GM19099 (cell line): Measurements from ENCODE around the gene DAP.

Experiments used
- POLR2A ChIP-seq: IDR thresholded peaks from 3 replicates; pipeline ENCODE4 v1.6.1; 2011; ENCODE audit warnings: low read depth; ENCODE audit not compliant: insufficient read length; ENCODE audit errors: extremely low read depth

Gene DAP

DNA sequence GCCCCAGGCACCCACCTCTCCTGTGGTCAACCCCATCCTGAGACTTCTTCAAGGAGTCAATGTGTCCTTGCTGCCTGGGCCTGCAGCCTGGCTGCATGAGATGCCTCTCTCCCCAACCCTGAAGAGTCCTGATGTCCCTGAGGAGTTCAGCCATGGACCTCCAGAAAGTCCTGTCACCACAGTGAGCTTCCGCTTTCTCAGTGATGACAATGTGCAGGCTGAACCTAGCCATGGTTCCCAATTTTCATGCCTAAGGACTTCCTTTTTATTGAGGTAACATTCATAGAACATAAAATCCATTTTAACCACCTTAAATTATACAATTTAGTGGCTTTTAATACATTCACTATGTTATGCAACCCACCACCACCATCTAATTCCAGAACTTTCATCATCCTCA is 29.1 kb downstream of the DAP start:
- no peak for TF ChIP-seq POLR2A

DNA sequence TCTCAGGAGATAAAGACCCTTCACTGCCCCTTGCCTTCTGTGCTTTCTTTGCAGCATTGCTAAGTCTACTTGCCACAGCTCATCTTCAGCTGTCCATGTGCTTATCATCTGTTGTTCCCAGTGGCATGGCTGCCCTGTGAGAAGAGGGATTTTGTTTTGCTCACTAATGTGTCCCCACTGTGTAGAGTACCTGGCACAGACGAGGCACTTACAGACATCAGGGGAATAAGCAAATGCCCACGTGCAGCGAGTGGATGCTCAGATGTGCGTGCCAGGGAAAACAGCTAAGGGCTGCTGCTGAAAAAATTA is 31.0 kb downstream of the DAP start:
- TF ChIP-seq POLR2A = no peak

DNA sequence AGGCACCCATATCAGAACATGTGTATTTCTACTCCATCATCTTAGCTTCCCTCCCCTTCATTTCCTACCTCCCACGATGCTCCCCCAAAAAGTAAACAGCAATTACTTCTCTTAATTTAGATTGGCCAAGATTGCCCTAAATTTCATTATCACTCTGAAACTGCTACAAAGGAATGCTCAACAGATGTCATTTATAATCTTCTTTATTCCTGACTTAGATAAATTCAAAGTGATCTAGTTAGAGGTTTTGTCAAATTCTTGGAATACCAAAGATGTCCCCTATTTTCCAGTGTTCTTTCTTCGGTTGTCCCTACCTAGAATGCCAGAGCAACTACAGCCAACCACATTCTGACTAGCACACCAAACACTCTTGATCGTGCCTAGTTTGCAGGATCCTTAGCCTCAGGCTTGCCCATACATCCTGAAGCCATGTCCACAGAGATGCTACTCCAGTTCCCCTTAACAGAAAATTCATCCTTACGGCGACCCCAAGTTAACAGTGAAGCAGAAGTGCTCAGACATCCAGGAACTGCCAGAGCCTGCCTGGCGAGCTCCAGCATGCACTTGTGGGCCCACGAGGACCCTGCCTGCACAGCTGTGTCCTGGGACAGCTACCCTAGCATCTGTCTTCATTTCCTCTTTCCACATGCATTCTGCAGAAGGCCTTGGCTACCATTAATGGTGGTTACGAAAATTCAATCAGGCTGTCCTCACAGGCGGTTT is 31.6 kb downstream of the DAP start:
- TF ChIP-seq POLR2A = no peak

DNA sequence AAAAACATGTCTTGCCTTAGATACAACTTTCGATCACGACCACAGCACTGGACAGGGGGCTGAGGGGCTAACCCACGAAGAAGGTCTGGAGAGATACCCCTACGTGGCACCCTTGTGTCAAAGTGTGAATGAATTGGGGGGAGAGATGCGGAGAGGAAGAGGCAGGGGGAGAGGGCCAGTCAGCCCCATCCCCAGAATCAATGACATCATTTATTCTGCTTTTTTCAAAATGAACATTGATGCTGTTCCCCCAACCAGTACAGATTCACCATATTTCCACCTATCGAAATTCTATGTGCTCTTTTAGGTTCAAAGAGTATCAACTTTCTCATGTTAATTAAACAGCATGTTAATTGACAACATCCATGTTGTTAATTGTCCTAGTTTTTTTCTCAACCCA is 32.4 kb downstream of the DAP start:
- TF ChIP-seq POLR2A = no peak

DNA sequence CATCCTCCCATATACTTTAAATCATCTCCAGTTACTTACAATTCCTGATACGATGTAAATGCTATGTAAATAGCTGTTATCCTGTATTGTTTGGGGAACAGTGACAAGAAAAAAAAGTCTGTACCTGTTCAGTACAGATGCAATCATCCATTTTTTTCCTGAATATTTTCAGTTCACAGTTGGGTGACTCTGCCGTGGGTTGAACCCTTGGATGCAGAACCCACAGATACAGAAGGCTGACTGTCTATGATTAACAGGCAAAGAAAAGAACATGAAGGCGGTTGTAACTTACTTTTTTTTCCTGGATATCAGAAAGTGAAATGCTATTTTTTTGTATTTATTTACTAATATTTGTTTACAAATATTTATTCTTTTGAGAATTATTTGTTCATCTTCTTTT is 33.2 kb downstream of the DAP start:
- no peak for TF ChIP-seq POLR2A

DNA sequence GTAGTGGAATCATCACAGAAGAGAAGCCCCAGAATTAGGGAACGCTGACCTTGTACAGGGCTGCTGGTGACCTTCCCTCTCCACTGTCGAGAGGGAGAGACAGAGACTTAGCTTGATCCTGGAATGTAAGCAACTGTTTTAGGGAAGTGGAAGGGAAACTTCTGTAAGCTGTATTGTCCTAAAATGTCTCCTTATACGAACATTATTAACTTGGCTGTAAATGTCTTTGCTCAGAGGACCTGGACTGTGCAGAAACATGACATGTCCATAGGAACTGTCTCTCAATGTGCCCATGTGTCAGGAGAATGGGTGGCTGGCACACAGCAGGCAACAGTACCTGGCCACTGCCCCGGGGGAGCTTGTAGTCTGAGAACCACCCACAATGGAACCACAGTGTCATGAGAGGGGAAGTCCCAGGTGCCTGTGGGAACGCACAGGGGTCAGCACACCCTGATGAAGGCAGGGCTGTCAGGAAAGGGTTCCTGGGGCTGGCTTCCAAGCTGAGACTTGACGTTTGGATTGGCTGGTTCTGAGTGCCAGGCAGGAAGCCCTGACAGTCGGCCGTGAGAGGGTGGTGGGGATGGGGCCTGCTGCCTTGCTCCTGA is 34.0 kb downstream of the DAP start:
- TF ChIP-seq POLR2A = no peak

DNA sequence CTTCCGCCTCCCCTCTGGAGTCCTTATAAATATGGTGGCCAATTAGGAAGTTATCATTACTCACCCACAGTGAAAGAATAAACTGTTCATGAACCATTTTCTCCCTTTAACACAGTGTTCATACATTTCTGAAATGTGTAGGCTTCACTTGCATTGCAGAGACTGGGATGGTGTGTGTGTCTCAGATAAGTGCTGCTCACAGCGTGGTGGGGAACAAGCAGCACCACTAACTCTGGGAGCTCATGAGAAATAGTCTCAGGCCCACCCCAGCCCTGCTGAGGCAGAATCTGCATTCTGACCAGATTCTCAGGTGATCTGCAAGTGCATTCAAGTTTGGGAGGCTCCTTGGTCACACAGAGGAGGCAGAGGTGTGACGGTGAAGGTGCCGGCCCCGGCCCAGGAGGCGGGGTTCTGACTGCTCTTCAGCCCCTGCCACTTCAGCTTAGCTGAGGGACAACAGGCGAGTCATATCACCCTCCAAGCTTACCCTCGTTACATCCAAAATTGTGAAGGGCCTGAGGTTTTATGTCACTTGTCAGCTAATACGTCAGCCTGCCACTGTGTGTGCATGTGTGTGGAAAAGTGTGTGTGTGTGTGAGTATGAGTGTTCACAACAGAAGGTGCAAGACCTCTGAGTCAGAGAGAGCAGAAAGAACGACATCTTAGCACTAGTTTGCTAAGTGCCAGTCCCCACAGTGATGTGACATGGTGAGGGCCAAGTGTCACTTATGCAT is 34.7 kb downstream of the DAP start:
- TF ChIP-seq POLR2A = no peak

DNA sequence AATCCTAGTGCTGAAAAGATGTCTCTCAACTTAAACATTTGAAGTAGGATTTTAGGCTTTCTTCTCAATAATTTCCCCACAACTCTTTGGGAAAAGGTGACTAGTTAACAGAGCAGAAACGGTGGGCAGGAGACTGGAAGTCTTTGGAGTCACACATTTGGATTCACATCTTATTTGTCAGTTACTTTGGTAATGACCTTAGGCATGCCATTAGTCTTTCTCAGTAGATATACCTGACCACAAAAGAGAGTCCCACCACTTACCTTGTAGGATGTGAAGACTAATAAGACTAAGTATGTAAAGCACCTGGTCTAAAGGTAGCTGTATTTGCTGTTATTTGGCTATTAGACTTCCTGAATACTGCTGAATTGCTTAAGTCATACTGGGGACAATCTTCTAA is 35.4 kb downstream of the DAP start:
- TF ChIP-seq POLR2A = no peak

DNA sequence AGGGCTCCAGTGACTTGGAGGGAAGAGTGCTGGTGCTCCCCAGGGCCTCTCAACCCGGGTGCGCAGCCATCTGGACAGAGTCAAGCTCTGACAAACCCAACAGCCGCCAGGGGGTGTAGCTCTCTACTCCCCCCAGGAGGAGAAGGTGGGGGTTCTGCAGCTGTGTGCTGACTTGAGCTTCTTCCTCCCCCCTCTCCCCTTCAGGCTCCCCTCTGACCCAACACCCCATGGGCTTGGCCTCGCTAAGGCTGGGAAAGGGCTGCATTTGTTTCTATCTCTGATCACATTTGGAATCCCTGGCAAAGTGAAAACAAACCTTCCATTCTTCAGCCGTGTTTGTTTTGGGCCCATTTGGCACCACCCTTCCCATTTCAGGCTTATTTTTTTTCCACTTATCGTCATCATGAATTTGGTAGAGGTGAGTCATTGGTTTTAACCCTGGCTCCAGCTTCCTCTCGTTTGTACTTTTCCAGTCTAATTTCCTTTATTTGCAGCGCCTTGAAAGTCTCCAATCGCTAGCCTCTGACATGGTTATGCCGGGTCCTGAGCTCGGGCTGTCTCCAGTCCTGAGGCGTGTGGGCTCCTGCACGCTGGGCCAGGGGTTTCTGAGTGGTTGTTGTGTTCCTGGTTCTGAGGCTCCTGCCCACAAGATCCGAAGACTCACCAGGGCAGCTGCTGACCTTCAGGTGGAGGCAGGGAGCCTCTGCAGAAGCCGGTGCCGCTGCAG is 36.1 kb downstream of the DAP start:
- TF ChIP-seq POLR2A = no peak

DNA sequence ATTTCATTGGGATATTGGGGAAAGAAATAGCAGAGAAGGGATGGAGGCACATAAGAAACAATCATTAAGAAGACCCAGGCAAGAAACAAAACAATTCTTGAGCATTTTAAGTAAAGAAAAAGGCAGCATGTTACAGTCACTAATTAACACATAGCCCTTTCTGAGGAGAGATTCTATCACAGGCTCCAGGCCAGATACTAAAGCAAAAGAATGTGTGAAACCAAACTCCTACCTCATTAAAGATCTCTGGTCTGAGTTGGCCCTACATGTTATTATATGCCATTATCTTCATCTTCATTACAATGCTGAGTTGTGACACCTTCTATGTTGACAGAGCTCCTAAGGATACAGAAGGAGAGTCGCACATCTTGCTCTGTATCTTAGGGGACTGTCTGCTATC is 37.5 kb downstream of the DAP start:
- TF ChIP-seq POLR2A = no peak

DNA sequence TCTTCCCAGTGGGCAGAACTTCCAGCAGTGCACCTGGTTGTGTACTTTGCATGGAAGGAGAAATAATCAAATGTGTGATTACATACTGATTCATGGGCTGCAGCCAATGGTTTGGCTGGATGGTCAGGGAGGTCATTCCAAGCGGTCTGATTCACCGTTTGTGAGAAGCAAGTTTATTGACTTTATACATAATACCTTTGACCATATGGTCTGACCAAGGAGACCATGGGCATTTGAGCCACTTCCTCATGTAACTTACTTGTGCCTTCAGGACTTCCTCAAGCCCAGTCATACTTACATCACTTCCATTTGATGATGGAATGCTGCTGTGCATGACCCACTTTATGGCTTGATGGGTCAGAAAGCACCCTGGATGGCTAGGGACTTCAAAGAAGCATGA is 41.1 kb downstream of the DAP start:
- no peak for TF ChIP-seq POLR2A

DNA sequence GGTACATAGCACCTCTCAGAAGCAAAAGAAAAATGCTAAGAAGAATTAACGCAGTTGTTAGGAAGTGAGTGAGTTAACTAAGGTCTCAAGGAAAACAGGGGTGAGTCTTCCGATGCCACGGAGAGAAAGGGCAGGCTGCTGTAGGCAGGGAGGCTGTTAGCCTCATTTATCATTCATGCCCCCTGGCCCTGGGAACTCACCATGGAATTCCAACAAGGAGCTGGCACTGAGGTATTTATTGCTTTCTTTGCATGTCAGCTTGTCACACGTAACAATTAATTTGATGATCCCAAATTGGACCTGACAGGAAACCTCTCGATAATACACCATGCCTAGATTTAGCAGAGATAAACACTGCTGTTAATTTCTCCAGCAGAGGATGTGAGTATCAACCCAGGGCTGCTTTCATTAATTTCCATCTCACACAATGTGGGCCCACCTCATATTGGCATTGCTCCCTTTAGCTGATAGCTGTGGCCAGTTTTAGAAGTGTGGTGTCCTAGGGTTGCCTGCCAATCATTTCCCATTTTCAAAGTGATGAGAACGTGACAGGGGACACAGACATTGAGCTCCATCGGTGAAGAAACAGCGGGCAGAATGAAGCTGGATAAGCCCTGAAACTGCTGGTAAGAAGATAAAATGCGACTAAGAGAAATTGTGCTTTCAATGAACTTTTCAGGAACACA is 45.3 kb downstream of the DAP start:
- TF ChIP-seq POLR2A = no peak

DNA sequence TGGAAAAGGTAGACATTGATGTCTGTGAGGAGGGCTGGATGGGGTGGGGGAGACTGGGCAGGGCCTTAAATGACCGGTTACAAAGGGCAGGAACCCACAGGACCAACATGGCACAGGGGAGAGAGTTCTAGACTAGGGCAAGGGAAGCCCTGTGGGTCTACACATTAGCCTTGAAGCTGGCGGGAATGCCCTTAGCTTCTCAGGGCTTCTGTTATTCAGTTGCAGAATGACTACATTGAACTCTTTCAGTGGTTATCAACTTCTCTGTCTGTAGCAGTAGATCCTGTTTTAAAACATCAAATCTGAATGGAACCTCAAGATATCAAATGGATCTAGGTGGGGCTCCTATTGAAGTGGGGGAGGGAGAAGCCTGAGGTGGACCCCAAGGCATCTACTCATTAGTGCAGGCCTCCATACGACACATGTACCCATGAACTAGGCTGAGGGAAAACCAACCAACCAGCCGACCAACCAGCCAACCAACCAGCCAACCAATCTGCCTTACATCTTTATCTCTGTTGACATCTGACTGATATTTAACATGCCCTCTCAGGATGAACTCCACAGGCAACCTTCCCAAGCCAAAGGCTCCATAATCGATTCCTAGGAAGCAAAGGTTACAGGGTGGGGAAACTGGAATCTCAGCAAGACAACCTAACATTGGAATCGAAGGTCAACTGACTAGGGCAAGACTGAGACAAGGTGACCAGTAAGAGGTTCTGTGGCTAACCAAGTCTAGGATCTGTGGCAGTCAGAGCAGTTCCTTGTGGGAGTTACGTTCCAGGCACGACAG is 48.3 kb downstream of the DAP start:
- TF ChIP-seq POLR2A = no peak

DNA sequence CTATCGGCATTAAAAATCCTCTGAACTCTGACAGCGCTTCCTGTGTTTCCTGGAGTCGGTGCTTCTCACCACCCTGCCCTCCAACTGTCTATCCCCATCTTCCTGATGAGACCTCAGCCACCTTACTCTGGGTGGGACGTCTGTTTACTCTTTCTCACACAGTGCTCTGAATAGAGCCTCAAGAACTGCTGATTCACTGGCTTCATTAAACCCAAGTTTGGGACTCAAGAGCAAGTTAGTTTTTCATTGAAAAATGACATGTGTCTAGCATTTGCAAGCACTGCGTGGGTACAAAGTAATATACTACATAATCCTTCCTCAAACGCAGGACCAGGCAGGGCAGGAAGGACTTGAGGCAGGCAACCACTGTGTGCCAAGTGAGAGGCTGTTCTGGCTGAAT is 49.5 kb downstream of the DAP start:
- TF ChIP-seq POLR2A = no peak

DNA sequence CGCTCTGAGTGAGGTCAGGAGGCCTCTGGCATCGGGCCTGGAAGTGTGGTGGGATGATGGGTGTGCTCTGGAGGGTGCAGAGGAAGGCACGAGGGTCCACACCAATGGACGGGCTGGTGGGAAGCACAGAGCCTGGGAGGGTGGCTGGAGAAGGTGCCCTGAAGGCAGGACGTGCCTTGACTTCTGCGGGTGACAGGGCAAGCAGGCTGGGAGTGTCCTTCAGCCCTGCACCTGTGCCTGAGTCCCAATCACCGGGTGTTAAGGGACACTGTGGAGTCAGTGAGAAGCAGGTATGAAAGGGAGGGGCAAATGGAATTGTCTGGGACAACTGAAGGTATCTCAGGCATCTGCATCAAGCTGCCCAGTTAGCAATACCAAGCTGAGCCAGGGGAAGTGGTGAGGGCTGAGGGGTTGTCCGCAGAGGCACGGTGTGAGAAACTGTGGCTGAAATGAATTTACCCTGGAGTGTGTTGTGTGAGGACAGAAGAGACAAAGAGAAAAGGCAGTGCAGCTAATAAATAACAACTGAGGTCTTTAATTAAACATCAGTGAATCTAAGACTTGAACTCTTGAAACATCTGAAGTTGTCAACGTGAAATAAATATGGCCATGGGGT is 50.4 kb downstream of the DAP start:
- no peak for TF ChIP-seq POLR2A

DNA sequence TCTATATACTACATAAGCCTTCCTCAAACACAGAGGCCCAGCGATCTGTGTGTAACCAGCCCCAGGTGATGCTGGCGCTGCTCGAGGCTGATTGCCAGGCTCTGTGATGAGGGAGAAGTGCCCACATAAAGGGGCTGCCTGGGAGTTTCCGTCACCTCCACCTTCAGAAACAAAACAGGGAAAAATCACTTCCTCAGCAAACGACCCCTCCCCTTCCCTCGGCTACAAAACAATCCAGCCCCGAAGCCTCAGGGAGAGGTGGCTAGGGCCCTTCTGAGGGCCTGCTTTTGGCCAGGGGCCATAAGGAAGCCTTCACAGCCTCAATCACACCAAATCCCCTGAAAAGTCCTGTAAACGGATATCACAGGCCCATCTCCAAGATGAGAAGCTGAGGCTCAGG is 51.1 kb downstream of the DAP start:
- TF ChIP-seq POLR2A = no peak
